Osteoblast (primary cell): ENCODE results near the gene SPSB3. TPM values are rescaled to one million over a fixed set of nuclear protein-coding genes. Genes with fewer than 3 reads are reported as not detected.
"Not testable (repeated sequence)": the region's sequence is repeated elsewhere in the genome, so short reads cannot be mapped to it uniquely, and the experiment has no call there.

Experiments used
- DNase-seq: peaks from one replicate; pipeline ENCODE4 v3.0.0; 2011; ENCODE audit warnings: low spot score, mixed read lengths; ENCODE audit not compliant: insufficient read length; ENCODE audit errors: missing footprints
- H2AFZ ChIP-seq: 2 replicates; pipeline ENCODE4 v1.6.0; 2011; ENCODE audit warnings: mild to moderate bottlenecking, low read length
- H3K27ac ChIP-seq: 2 replicates; pipeline ENCODE4 v1.5.1; 2011; ENCODE audit warnings: mild to moderate bottlenecking, low read depth, low read length, moderate library complexity
- H3K27me3 ChIP-seq: 2 replicates; pipeline ENCODE4 v1.6.0; 2012; ENCODE audit warnings: mild to moderate bottlenecking, control low read depth, inconsistent platforms, low read length, moderate library complexity; ENCODE audit not compliant: insufficient read depth
- H3K36me3 ChIP-seq: 2 replicates; pipeline ENCODE4 v1.5.1; 2011; ENCODE audit warnings: mild to moderate bottlenecking, low read length, control low read depth, moderate library complexity; ENCODE audit not compliant: insufficient read depth
- H3K4me1 ChIP-seq: 2 replicates; pipeline ENCODE4 v1.5.1; 2011; ENCODE audit warnings: mild to moderate bottlenecking, low read length, control low read depth, moderate library complexity; ENCODE audit not compliant: insufficient read depth
- H3K4me2 ChIP-seq: 2 replicates; pipeline ENCODE4 v1.6.0; 2011; ENCODE audit warnings: mild to moderate bottlenecking, low read length; ENCODE audit not compliant: insufficient read depth
- H3K4me3 ChIP-seq: fragments of 200-600 bp; sonication (generic); 3 replicates; pipeline ENCODE4 v1.5.1; 2012; ENCODE audit warnings: mild to moderate bottlenecking, low read length, inconsistent platforms; ENCODE audit not compliant: insufficient read depth
- H3K79me2 ChIP-seq: 2 replicates; pipeline ENCODE4 v1.6.0; 2012; ENCODE audit warnings: mild to moderate bottlenecking, low read length, control low read depth, inconsistent platforms; ENCODE audit not compliant: insufficient read depth
- H3K9me3 ChIP-seq: 2 replicates; pipeline ENCODE4 v1.5.1; 2011; ENCODE audit warnings: low read depth, low read length, control low read depth
- H4K20me1 ChIP-seq: 2 replicates; pipeline ENCODE4 v1.6.0; 2012; ENCODE audit warnings: mild to moderate bottlenecking, low read length, control low read depth; ENCODE audit not compliant: insufficient read depth
- CTCF ChIP-seq: IDR thresholded peaks from 2 replicates; pipeline ENCODE4 v1.5.1; 2011; ENCODE audit warnings: mild to moderate bottlenecking, low read depth, low read length, moderate library complexity; ENCODE audit errors: extremely low read depth
- total RNA-seq: library from RNA; depleted of rRNA; stranded (reverse); fragments of >200 nt; gene quantifications from 2 replicates; pipeline ENCODE4 v1.2.3, GENCODE V29; 2012

SPSB3 gene
- total RNA-seq, 1 donor, result 42.3 TPM

GRCh38 chr16:1740234-1740633 lies 42.1 kb downstream of the SPSB3 start:
- Histone ChIP-seq H3K36me3 (peaks cover 27% of the 10 kb centered on the region), H3K4me1 (peaks cover 4% of the 10 kb centered on the region), H3K79me2 (peaks cover 39% of the 10 kb centered on the region), H3K4me3 (no peak overlapping the region), H3K27ac (no peak overlapping the region), H4K20me1 (peaks cover 31% of the 10 kb centered on the region), H3K4me2 (no peak overlapping the region), H2AFZ (no peak overlapping the region), H3K27me3 (no peaks in the 10 kb centered on the region), H3K9me3 (no peaks in the 10 kb centered on the region)
- no peak for TF ChIP-seq CTCF
- peak; percentile 67 for DNase-seq

GRCh38 chr16:1734816-1735215 lies 47.6 kb downstream of the SPSB3 start:
- Histone ChIP-seq H2AFZ (no peak overlapping the region), H4K20me1 (peaks cover 34% of the 10 kb centered on the region), H3K79me2 (peaks cover 42% of the 10 kb centered on the region), H3K27me3 (no peaks in the 10 kb centered on the region), H3K36me3 (peaks cover 26% of the 10 kb centered on the region), H3K4me1 (no peaks in the 10 kb centered on the region), H3K4me2 (no peak overlapping the region), H3K27ac (no peak overlapping the region), H3K4me3 (no peak overlapping the region), H3K9me3 (no peaks in the 10 kb centered on the region)
- DNase-seq, result peak; percentile 73
- no peak for TF ChIP-seq CTCF

GRCh38 chr16:1734123-1734522 lies 48.2 kb downstream of the SPSB3 start:
- TF ChIP-seq CTCF, result no peak
- Histone ChIP-seq H3K27me3 (no peaks in the 10 kb centered on the region), H4K20me1 (peaks cover 28% of the 10 kb centered on the region), H3K79me2 (peaks cover 38% of the 10 kb centered on the region), H3K9me3 (no peaks in the 10 kb centered on the region), H2AFZ (no peak overlapping the region), H3K36me3 (peaks cover 29% of the 10 kb centered on the region), H3K4me1 (no peaks in the 10 kb centered on the region), H3K4me3 (no peak overlapping the region), H3K27ac (no peak overlapping the region), H3K4me2 (no peak overlapping the region)
- DNase-seq, result peak; percentile 85

GRCh38 chr16:1732551-1732987 lies 49.8 kb downstream of the SPSB3 start:
- Histone ChIP-seq H3K36me3 (peaks cover 35% of the 10 kb centered on the region), H3K79me2 (peaks cover 40% of the 10 kb centered on the region), H4K20me1 (peaks cover 28% of the 10 kb centered on the region)
- H3K4me2 ChIP-seq, H2AFZ ChIP-seq, H3K27me3 ChIP-seq, H3K9me3 ChIP-seq, H3K4me3 ChIP-seq, H3K4me1 ChIP-seq, H3K27ac ChIP-seq: not testable (repeated sequence)
- peak; percentile 82 for DNase-seq

GRCh38 chr16:1732071-1732470 lies 50.3 kb downstream of the SPSB3 start:
- Histone ChIP-seq H3K4me3 (no peak overlapping the region), H3K9me3 (no peaks in the 10 kb centered on the region), H3K4me2 (no peak overlapping the region), H3K36me3 (peaks cover 39% of the 10 kb centered on the region), H3K79me2 (peaks cover 45% of the 10 kb centered on the region), H3K4me1 (no peaks in the 10 kb centered on the region), H2AFZ (no peak overlapping the region), H3K27ac (no peak overlapping the region), H4K20me1 (peaks cover 33% of the 10 kb centered on the region), H3K27me3 (no peaks in the 10 kb centered on the region)
- TF ChIP-seq CTCF, result no peak
- peak; percentile 56 for DNase-seq
